Type B pancreatic cell (in vitro differentiated cells): ENCODE results near the gene SOBP. TPM values are rescaled to one million over a fixed set of nuclear protein-coding genes. Genes with fewer than 3 reads are reported as not detected.

Source experiments
- DNase-seq: peaks from one replicate; pipeline ENCODE4 v3.0.0; 2021; ENCODE audit warnings: mixed read lengths; ENCODE audit not compliant: unreplicated experiment; ENCODE audit errors: extremely low spot score
- H3K27ac Mint-ChIP-seq: 2 replicates; pipeline ENCODE4 v1.8.0; 2021; ENCODE audit warnings: mild to moderate bottlenecking, mixed read lengths
- H3K27me3 Mint-ChIP-seq: 2 replicates; pipeline ENCODE4 v1.8.0; 2021; ENCODE audit warnings: mixed read lengths
- H3K36me3 Mint-ChIP-seq: 2 replicates; pipeline ENCODE4 v1.8.0; 2021; ENCODE audit warnings: mixed read lengths
- H3K4me1 Mint-ChIP-seq: one replicate; pipeline ENCODE4 v1.8.0; 2021; ENCODE audit warnings: mixed read lengths; ENCODE audit not compliant: unreplicated experiment
- H3K4me3 Mint-ChIP-seq: 2 replicates; pipeline ENCODE4 v1.8.0; 2021; ENCODE audit warnings: mild to moderate bottlenecking, mixed read lengths
- H3K9me3 Mint-ChIP-seq: 2 replicates; pipeline ENCODE4 v1.8.0; 2021; ENCODE audit warnings: mixed read lengths
- total RNA-seq: library from RNA; stranded (reverse); gene quantifications from 2 replicates; pipeline ENCODE4 v1.2.1, GENCODE V29; 2021; ENCODE audit warnings: low replicate concordance
- TF ChIP-seq, protein P1 (sequence below): fragments of 200-600 bp; sonication (generic); conservative IDR thresholded peaks from 2 replicates; pipeline ENCODE4 v1.5.0; 2021; ENCODE audit warnings: antibody characterized with exemption, mild to moderate bottlenecking

SOBP gene
- total RNA-seq, 1 donor from 2014 or later = 19.4 TPM

DNA sequence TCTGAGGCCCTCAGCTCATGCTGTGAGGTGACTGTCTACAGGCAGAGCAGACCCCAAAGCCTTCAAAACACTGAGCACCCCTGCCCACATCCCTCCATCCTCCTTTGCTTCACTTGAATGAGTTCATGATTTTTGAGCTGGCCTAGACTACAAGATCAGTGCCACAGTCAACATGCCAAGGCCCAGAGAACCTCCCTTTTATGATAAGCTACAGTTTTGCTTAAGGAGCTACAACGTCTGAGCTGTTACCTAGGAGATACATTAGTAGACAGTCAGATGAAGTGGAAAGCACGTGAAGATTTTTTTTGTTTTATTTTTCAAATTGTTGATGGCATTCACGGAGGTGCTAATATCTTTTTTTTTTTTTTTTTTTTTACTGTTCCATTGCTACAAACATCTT, 139.0 kb downstream of the SOBP start:
- H3K27ac Mint-ChIP-seq = no peak overlapping the region
- H3K4me1 Mint-ChIP-seq = peaks cover 21% of the 10 kb centered on the region
- peaks cover 19% of the 10 kb centered on the region for H3K27me3 Mint-ChIP-seq
- no peak overlapping the region for H3K4me3 Mint-ChIP-seq
- H3K36me3 Mint-ChIP-seq = peaks cover 10% of the 10 kb centered on the region
- no peak for DNase-seq
- no peaks in the 10 kb centered on the region for H3K9me3 Mint-ChIP-seq
- TF ChIP-seq, protein P1, sequence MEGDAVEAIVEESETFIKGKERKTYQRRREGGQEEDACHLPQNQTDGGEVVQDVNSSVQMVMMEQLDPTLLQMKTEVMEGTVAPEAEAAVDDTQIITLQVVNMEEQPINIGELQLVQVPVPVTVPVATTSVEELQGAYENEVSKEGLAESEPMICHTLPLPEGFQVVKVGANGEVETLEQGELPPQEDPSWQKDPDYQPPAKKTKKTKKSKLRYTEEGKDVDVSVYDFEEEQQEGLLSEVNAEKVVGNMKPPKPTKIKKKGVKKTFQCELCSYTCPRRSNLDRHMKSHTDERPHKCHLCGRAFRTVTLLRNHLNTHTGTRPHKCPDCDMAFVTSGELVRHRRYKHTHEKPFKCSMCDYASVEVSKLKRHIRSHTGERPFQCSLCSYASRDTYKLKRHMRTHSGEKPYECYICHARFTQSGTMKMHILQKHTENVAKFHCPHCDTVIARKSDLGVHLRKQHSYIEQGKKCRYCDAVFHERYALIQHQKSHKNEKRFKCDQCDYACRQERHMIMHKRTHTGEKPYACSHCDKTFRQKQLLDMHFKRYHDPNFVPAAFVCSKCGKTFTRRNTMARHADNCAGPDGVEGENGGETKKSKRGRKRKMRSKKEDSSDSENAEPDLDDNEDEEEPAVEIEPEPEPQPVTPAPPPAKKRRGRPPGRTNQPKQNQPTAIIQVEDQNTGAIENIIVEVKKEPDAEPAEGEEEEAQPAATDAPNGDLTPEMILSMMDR = no peak

DNA sequence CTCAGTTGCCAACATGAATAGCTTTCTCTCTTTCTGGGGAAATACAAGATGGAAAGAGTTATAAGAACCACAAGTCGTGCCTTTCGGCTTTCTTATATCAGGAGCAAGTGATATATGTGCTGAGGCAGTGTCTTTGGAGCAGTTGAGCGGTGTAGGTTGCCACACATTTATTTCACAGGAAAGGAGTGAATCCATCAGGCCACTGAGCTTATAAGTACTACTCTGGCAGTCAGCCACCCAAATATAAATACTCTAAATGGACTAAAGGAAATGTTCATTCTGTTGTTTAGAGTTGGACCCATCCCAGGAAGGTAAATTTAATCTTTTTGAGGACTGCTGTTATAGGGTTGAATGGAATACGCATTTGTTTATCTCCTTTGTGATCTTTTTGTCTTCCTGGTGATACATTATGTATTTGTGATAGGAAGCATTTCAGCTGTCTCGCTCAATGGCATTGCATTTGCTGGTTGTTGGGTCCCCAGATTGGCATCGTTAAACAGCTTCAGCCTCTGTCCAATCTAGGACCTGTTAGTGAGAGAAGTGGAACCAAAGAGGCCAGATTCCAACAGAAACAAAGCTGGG, 139.7 kb downstream of the SOBP start:
- no peak for DNase-seq
- H3K27me3 Mint-ChIP-seq = peaks cover 20% of the 10 kb centered on the region
- peaks cover 21% of the 10 kb centered on the region for H3K4me1 Mint-ChIP-seq
- H3K27ac Mint-ChIP-seq = no peak overlapping the region
- H3K4me3 Mint-ChIP-seq = no peak overlapping the region
- H3K9me3 Mint-ChIP-seq = no peaks in the 10 kb centered on the region
- TF ChIP-seq, protein P1 = no peak
- peaks cover 10% of the 10 kb centered on the region for H3K36me3 Mint-ChIP-seq

DNA sequence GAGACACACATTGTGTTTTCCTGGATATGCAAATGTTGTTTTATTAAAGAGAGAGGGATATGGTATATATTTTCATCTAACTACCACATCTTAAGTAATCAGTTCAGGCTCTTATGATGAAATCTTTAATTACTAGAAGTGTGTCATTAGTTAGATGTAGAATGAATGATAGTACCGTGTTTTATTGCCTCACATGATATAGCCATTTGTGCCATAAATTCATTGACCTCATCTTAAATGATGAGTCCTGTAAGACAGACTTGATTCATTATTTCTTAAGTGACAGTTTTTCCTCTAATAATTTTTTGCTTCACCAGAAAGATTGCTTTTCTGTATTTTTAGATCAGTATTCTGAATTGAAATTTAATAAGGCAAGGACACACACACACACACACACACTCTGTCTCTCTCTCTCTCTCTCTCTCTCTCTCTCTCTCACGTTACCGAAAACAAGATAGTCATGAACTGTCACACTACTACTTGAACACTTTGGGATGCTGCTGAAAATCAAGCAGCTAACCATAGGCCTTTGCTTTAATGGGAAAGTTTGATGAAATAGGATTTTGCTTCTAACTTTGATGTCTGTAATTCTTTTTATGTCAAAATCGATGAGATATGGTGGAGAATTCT, 140.5 kb downstream of the SOBP start:
- peaks cover 11% of the 10 kb centered on the region for H3K36me3 Mint-ChIP-seq
- peaks cover 21% of the 10 kb centered on the region for H3K27me3 Mint-ChIP-seq
- no peak for DNase-seq
- H3K9me3 Mint-ChIP-seq = no peaks in the 10 kb centered on the region
- TF ChIP-seq, protein P1 = no peak
- no peak overlapping the region for H3K4me3 Mint-ChIP-seq
- peaks cover 21% of the 10 kb centered on the region for H3K4me1 Mint-ChIP-seq
- no peak overlapping the region for H3K27ac Mint-ChIP-seq

DNA sequence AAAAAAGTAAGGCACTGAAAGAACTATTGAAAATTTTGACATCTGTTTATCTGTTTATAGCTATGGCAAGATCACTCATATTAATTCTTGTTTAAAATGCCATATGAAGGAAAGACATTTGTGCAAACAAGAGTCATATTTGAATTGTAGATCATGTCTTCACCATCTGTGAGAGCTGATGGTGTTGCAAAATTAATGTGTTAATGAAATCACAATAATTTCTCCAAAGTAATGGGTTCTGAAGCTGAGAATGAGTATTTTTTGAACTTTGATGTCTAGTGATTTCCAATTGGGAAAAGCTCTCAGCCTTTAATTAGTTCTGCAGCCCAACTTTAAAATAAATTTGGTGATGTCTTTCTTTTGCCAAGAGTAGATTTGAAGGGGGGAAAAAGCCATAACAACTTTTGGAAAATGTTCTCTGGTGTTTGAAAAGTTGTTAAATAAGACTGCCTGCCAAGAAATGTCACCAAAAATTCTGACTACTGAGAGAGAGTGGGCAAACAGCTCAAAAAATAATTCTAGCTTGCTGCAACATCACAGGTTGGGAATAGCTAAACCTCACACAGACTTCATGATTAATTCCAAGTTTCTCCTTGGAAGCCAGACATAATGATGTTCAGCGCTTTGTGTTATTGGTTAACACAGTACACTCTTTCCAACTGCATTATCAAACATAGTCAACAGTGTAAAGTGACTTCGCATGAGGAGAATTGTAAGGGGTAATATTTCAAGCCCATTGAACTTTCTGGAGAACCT, 142.6 kb downstream of the SOBP start:
- DNase-seq = no peak
- Mint-ChIP-seq H3K4me1 (peaks cover 16% of the 10 kb centered on the region), H3K27ac (no peak overlapping the region), H3K27me3 (peaks cover 36% of the 10 kb centered on the region), H3K9me3 (no peaks in the 10 kb centered on the region), H3K36me3 (peaks cover 18% of the 10 kb centered on the region), H3K4me3 (no peak overlapping the region)
- TF ChIP-seq, protein P1 = no peak

DNA sequence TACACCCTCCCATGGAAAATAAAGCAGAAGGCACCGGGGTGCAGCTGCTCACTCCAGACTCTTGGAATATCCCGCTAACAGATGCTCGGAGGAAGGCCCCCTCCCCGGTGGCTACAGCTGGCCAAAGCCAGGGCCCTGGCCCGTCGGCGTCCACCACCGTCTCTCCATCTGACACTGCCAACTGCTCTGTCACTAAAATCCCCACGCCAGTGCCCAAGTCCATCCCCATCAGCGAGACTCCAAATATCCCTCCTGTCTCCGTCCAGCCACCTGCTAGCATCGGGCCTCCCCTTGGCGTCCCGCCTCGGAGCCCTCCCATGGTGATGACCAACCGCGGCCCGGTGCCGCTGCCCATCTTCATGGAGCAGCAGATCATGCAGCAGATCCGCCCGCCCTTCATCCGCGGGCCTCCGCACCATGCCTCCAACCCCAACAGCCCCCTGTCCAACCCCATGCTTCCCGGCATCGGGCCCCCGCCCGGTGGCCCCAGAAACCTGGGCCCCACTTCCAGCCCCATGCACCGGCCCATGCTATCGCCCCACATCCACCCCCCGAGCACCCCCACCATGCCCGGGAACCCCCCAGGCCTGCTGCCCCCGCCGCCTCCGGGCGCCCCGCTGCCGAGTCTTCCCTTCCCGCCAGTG, 143.9 kb downstream of the SOBP start:
- H3K4me1 Mint-ChIP-seq = peaks cover 12% of the 10 kb centered on the region
- H3K36me3 Mint-ChIP-seq = peaks cover 19% of the 10 kb centered on the region
- no peak for DNase-seq
- H3K9me3 Mint-ChIP-seq = no peaks in the 10 kb centered on the region
- TF ChIP-seq, protein P1 = no peak
- peak overlapping the region; percentile 44 for H3K4me3 Mint-ChIP-seq
- H3K27me3 Mint-ChIP-seq = peaks cover 36% of the 10 kb centered on the region
- H3K27ac Mint-ChIP-seq = no peak overlapping the region
